NAMALWA (cell line): ENCODE measurements around the gene ADGRV1.

Source experiments
- DNase-seq: peaks from one replicate; pipeline ENCODE4 v3.0.0-alpha.2; 2015; ENCODE audit warnings: low spot score

The ADGRV1 gene

GRCh38 chr5:91074615-91075014 lies 516.0 kb downstream of the ADGRV1 start:
- no peak for DNase-seq

- DNase-seq = no peak
These were observed 517.5 kb downstream of the ADGRV1 start for GRCh38 chr5:91076138-91076537.

- DNase-seq = no peak
These were observed 519.0 kb downstream of the ADGRV1 start for GRCh38 chr5:91077623-91078022.

- DNase-seq = no peak
These were observed 520.4 kb downstream of the ADGRV1 start for GRCh38 chr5:91079037-91079436.

GRCh38 chr5:91089758-91090157 lies 531.2 kb downstream of the ADGRV1 start:
- no peak for DNase-seq

GRCh38 chr5:91090995-91091394 lies 532.4 kb downstream of the ADGRV1 start:
- DNase-seq = no peak

- DNase-seq = no peak
These were observed 533.1 kb downstream of the ADGRV1 start for GRCh38 chr5:91091471-91092234.

- no peak for DNase-seq
These were observed 534.5 kb downstream of the ADGRV1 start for GRCh38 chr5:91092859-91093783.

- DNase-seq = no peak
These were observed 536.7 kb downstream of the ADGRV1 start for GRCh38 chr5:91095313-91095712.

GRCh38 chr5:91095786-91096385 lies 537.3 kb downstream of the ADGRV1 start:
- no peak for DNase-seq

- no peak for DNase-seq
These were observed 539.9 kb downstream of the ADGRV1 start for GRCh38 chr5:91098541-91098940.

- peak; percentile 78 for DNase-seq
These were observed 543.2 kb downstream of the ADGRV1 start for GRCh38 chr5:91101600-91102379.

GRCh38 chr5:91103353-91104061 lies 544.9 kb downstream of the ADGRV1 start:
- no peak for DNase-seq

- no peak for DNase-seq
These were observed 545.5 kb downstream of the ADGRV1 start for GRCh38 chr5:91104062-91104448.

- no peak for DNase-seq
These were observed 548.4 kb downstream of the ADGRV1 start for GRCh38 chr5:91106842-91107511.

GRCh38 chr5:91109634-91110033 lies 551.0 kb downstream of the ADGRV1 start:
- DNase-seq = no peak

- DNase-seq = no peak
These were observed 552.1 kb downstream of the ADGRV1 start for GRCh38 chr5:91110686-91111085.

- DNase-seq = no peak
These were observed 553.1 kb downstream of the ADGRV1 start for GRCh38 chr5:91111473-91112238.

- no peak for DNase-seq
These were observed 556.1 kb downstream of the ADGRV1 start for GRCh38 chr5:91114658-91115057.

GRCh38 chr5:91118354-91118753 lies 559.8 kb downstream of the ADGRV1 start:
- DNase-seq = no peak
